ENCODE measurements around the gene SFXN4.

SFXN4 gene

GRCh38 chr10:119135513-119135881 is 30.0 kb downstream of the SFXN4 start:
- peak; percentile 98 for DNase-seq (ENCODE audit: low read depth)
- TF ChIP-seq MYC (IDR thresholded peaks at IDR 0.05; ENCODE audit: low read depth, low read length), result peak; percentile 67; the same call in 1 of the 2 replicates
- TF ChIP-seq, protein P1, sequence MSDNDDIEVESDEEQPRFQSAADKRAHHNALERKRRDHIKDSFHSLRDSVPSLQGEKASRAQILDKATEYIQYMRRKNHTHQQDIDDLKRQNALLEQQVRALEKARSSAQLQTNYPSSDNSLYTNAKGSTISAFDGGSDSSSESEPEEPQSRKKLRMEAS (IDR thresholded peaks at IDR 0.05; ENCODE audit: low read depth, low read length), result no peak
- H3K4me3 ChIP-seq (ENCODE audit: low read depth, low read length), result peak overlapping the region; percentile 3

GRCh38 chr10:119133949-119134348 is 31.6 kb downstream of the SFXN4 start:
- DNase-seq (ENCODE audit: low read depth), result peak; percentile 88
- TF ChIP-seq POLR2A (IDR thresholded peaks at IDR 0.05; ENCODE audit: extremely low read depth, insufficient read length), result no peak
- TF ChIP-seq, protein P1 (IDR thresholded peaks at IDR 0.05; ENCODE audit: low read depth, low read length), result peak; percentile 63; the same call in 1 of the 2 replicates
- H3K4me3 ChIP-seq (ENCODE audit: low read depth, low read length), result no peak overlapping the region

DNA sequence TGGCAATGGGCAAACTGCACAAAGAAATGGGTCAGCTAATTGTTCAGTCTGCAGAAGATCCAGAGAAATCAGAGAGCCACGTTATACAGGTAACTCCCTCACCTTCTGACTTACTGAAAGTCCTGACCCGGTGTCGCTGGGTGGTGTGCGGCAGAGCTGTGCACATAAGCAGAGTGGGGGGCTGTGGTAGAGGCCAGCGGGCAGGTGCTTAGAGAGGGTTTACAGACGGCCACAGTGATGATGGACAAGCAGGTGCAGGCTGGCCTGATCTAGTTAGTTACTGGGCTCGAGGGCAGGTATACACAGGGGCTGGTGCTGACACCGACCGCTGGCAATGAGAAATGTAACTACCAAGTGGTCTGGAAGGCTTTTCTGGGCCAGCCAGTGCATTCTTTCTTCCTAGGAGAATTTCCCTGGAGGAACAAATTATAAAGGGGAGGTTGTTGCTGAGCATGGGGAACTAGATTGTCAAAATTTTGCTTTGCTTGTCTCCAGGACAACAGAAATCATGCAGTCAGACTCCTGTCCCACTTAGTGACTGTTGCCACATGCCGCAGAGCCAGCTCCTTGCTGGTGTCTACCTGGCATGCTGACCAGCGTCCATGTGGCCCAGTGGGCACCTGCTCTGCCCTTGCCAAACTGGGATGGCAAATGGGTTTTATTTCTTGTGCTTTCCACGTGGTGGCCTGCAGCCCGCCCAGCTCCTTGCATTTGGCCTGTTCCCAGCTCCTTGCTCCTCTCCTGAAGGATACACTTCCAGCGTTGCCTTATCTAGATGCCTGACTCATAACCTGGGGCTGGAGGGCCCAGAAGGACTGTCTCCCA is 32.8 kb downstream of the SFXN4 start:
- TF ChIP-seq MYC (IDR thresholded peaks at IDR 0.05; ENCODE audit: low read depth, low read length) (no peak), CTCF (IDR thresholded peaks at IDR 0.05; ENCODE audit: low read depth, low read length) (no peak), POLR2A (IDR thresholded peaks at IDR 0.05; ENCODE audit: extremely low read depth, insufficient read length) (no peak)
- TF ChIP-seq, protein P1 (IDR thresholded peaks at IDR 0.05; ENCODE audit: low read depth, low read length), result no peak; the same call in 1 of the 2 replicates
- DNase-seq (ENCODE audit: low read depth), result no peak
- H3K4me3 ChIP-seq (ENCODE audit: low read depth, low read length), result no peak overlapping the region

- H3K4me3 ChIP-seq (ENCODE audit: low read depth, low read length), result peak overlapping the region; percentile 49
- no peak for TF ChIP-seq CTCF (IDR thresholded peaks at IDR 0.05; ENCODE audit: low read depth, low read length)
- TF ChIP-seq, protein P1 (IDR thresholded peaks at IDR 0.05; ENCODE audit: low read depth, low read length), result peak; percentile 53; the same call in 1 of the 2 replicates
- TF ChIP-seq MYC (IDR thresholded peaks at IDR 0.05; ENCODE audit: low read depth, low read length), result peak; percentile 48; the same call in 1 of the 2 replicates
- TF ChIP-seq POLR2A (IDR thresholded peaks at IDR 0.05; ENCODE audit: extremely low read depth, insufficient read length), result peak; percentile 18
- peak; percentile 96 for DNase-seq (ENCODE audit: low read depth)
Measured at GRCh38 chr10:119131512-119132240, 33.8 kb downstream of the SFXN4 start.

- DNase-seq (ENCODE audit: low read depth), result no peak
- TF ChIP-seq, protein P1 (IDR thresholded peaks at IDR 0.05; ENCODE audit: low read depth, low read length), result no peak
- TF ChIP-seq POLR2A (IDR thresholded peaks at IDR 0.05; ENCODE audit: extremely low read depth, insufficient read length) (no peak), CTCF (IDR thresholded peaks at IDR 0.05; ENCODE audit: low read depth, low read length) (no peak), MYC (IDR thresholded peaks at IDR 0.05; ENCODE audit: low read depth, low read length) (no peak)
- H3K4me3 ChIP-seq (ENCODE audit: low read depth, low read length), result no peak overlapping the region
Measured at GRCh38 chr10:119129721-119130120, 35.8 kb downstream of the SFXN4 start.

- TF ChIP-seq, protein P1 (IDR thresholded peaks at IDR 0.05; ENCODE audit: low read depth, low read length), result no peak
- TF ChIP-seq POLR2A (IDR thresholded peaks at IDR 0.05; ENCODE audit: extremely low read depth, insufficient read length) (no peak), CTCF (IDR thresholded peaks at IDR 0.05; ENCODE audit: low read depth, low read length) (no peak), MYC (IDR thresholded peaks at IDR 0.05; ENCODE audit: low read depth, low read length) (no peak)
- H3K4me3 ChIP-seq (ENCODE audit: low read depth, low read length), result no peak overlapping the region
- DNase-seq (ENCODE audit: low read depth), result no peak
Measured at GRCh38 chr10:119125942-119126341, 39.6 kb downstream of the SFXN4 start.
